Panc1 (cell line): Measurements from ENCODE around the gene MINDY4. TPM values are rescaled to one million over a fixed set of nuclear protein-coding genes. Genes with fewer than 3 reads are reported as not detected.

Source experiments
- ATAC-seq: fragments of 200-7000 bp; cut with Tn5 transposase; 2 replicates; pipeline ENCODE4 v1.9.1; 2020; ENCODE audit warnings: mild to moderate bottlenecking, moderate library complexity
- BruUV-seq: library from RNA; stranded (reverse); fragments of 400-500 nt; replicated peaks from 2 replicates; lab custom pipeline; 2021; lab: Mats Ljungman, UMichigan
- CTCF ChIA-PET: fragments of 300-600 bp; sonication (Branson Sonifier 250); formaldehyde crosslinking; loops from one replicate; lab custom pipeline; 2022; ENCODE audit warnings: antibody characterized with exemption; lab: Charles Lee
- POLR2A ChIA-PET: fragments of 300-600 bp; sonication (Branson Sonifier 250); formaldehyde crosslinking; loops from one replicate; lab custom pipeline; 2022; ENCODE audit warnings: antibody characterized with exemption; lab: Charles Lee
- DNase-seq: peaks from one replicate; pipeline ENCODE4 v3.0.0-alpha.2; 2010; ENCODE audit warnings: low read depth, low spot score
- H3K27ac ChIP-seq: 2 replicates; pipeline ENCODE4 v1.5.1; 2011; ENCODE audit warnings: mild to moderate bottlenecking, low read length, inconsistent platforms
- H3K27me3 ChIP-seq: fragments of 200-500 bp; sonication (Bioruptor generic); 2 replicates; pipeline ENCODE4 v1.6.0; 2014; ENCODE audit warnings: low read length, inconsistent platforms; ENCODE audit not compliant: control insufficient read depth, insufficient read depth
- H3K36me3 ChIP-seq: fragments of 200-500 bp; sonication (Bioruptor generic); 2 replicates; pipeline ENCODE4 v1.5.1; 2014; ENCODE audit warnings: inconsistent platforms, mild to moderate bottlenecking, low read length, moderate library complexity; ENCODE audit not compliant: control insufficient read depth, insufficient read depth
- H3K4me1 ChIP-seq: 2 replicates; pipeline ENCODE4 v1.5.1; 2011; ENCODE audit warnings: inconsistent platforms, mild to moderate bottlenecking, low read length, moderate library complexity; ENCODE audit not compliant: control insufficient read depth, insufficient read depth
- H3K4me3 ChIP-seq, 2 experiments: 2 replicates each; pipeline ENCODE4 v1.5.1; 2011 to 2012; ENCODE audit warnings: low read depth in 2 of 2, low read length in 2 of 2, mild to moderate bottlenecking in 2 of 2, inconsistent platforms in 1 of 2, moderate library complexity in 1 of 2
- H3K9me3 ChIP-seq: fragments of 200-500 bp; sonication (Bioruptor generic); 2 replicates; pipeline ENCODE4 v1.5.1; 2014; ENCODE audit warnings: low read depth, mild to moderate bottlenecking, inconsistent platforms, low read length, moderate library complexity; ENCODE audit not compliant: control insufficient read depth, insufficient read depth
- POLR2AphosphoS5 ChIP-seq: IDR thresholded peaks from 2 replicates; pipeline ENCODE4 v1.6.1; 2012; ENCODE audit warnings: mild to moderate bottlenecking, low read depth, low read length, moderate library complexity
- SIN3A ChIP-seq: IDR thresholded peaks from 2 replicates; pipeline ENCODE4 v1.6.1; 2012; ENCODE audit warnings: low read depth, mild to moderate bottlenecking, low read length, moderate library complexity, borderline replicate concordance; ENCODE audit not compliant: insufficient read depth
- TCF7L2 ChIP-seq: IDR thresholded peaks from 2 replicates; pipeline ENCODE4 v1.6.1; 2011; ENCODE audit warnings: mild to moderate bottlenecking, low read depth, low read length, inconsistent platforms
- in situ Hi-C: cut with HindIII; loops from 2 replicates; pipeline ENCODE4 v1.10.0; 2016; ENCODE audit warnings: low sequenced_read_pairs, low pct_unique_long_range_greater_than_20kb
- intact Hi-C: fragments of 100-400 bp; cut with micrococcal nuclease; formaldehyde crosslinking; loops from one replicate; pipeline ENCODE4 v1.10.0; 2022; ENCODE audit not compliant: unreplicated experiment
- total RNA-seq: library from RNA; stranded (reverse); gene quantifications from one replicate; pipeline ENCODE4 v1.2.1, GENCODE V29; 2021; ENCODE audit not compliant: unreplicated experiment
- TF ChIP-seq, protein P1 (sequence below), 2 experiments: IDR thresholded peaks; 2 replicates each; pipeline ENCODE4 v1.6.1; 2011 to 2012; ENCODE audit warnings: low read depth in 2 of 2, control low read depth in 1 of 2, low read length in 1 of 2, mild to moderate bottlenecking in 1 of 2, moderate library complexity in 1 of 2; ENCODE audit not compliant: insufficient read depth in 1 of 2
- TF ChIP-seq, protein P2 (sequence below): fragments of 450-650 bp; IDR thresholded peaks from 2 replicates; pipeline ENCODE4 v1.5.1; 2017; ENCODE audit warnings: mild to moderate bottlenecking

The MINDY4 gene
- total RNA-seq, 1 experiment from 2014 or later, result 6.2 TPM

DNA sequence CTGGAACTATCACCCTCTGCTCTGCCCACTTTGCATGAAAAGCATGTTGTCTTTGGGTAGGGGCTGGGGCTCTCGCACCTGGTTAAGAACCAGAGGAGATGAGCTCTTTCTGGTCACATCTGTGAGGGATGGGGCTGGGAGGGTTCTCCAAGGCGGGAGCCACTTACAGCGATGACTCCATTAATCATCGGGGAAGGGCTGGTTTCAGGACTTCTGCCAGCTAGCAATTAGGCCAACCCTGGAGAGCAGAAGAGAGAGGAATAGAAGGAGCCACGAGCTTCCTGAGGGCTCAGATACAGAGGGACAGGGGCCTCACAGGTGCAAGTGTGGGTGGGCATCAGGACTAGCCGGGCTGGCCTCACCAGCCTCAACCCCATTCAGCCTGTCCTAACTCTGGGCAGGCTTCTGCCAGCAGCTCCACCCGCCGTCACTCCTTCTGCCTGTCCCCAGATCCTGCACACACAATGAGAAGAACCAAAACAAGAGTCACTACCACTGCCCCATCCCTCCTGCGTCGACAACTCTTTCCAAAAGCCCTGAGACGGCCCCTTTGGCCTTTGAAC, 148.9 kb downstream of the MINDY4 start:
- DNase-seq, result no peak
- ATAC-seq, result no peak
- no TSS peak for BruUV-seq

DNA sequence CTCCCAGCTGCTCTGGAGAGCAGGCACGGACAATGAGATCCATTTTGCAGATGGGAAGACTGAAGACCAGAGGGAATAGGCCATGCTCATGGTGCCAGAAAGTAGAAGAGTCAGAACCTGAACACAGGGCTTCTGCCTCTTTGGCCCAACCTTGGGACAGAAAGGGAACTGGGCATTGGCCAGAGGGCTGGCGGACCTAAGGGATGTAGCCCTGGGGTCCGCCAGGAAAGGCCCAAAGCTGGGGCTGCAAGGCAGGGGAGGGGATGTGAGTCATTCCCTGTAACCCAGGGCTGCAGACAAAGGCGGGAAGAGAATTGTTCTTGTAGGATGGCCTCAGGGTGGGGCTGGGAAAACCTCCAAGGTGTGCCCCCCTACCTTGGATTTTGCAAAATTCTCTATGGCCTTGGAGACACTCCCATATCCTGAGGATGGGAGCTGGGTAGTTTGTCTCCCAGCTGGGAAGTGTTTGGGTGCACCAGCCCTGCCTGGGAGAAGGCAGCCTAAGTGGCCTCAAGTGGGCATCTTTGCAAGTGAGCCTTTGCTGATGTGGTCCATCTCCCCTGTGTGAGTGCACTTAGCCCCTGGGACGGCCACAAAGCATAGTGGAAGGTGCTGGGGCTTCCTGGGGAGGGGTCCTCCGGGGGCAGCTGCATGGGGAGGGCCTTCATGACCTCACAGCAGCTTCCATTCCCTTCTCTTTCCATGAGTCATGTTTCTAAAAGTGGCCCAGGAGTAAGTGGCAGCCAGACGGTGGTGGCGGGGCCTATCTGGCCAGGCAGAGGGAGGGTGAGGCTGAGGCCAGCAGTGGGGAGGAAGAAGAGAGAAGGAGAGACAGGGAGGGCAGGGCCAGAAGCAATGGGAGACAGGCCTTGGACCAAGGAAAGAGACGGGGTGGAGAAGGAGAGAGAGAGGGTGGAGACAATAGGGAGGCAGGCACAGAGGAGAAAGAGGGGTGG, 149.6 kb downstream of the MINDY4 start:
- H3K4me1 ChIP-seq, result no peaks in the 10 kb centered on the region
- H3K27ac ChIP-seq, result no peak overlapping the region
- in situ Hi-C loops (no loop called here), intact Hi-C loops (no loop called here)
- ChIA-PET POLR2A (no interaction called here), CTCF (no interaction called here)
- H3K27me3 ChIP-seq, result no peaks in the 10 kb centered on the region
- BruUV-seq, result no TSS peak
- DNase-seq (no peak), ATAC-seq (0 out of 2 replicates have a peak, but pooled peaks have one; percentile 31)
- TF ChIP-seq TCF7L2 (no peak), POLR2AphosphoS5 (no peak), SIN3A (no peak)
- TF ChIP-seq, protein P1, sequence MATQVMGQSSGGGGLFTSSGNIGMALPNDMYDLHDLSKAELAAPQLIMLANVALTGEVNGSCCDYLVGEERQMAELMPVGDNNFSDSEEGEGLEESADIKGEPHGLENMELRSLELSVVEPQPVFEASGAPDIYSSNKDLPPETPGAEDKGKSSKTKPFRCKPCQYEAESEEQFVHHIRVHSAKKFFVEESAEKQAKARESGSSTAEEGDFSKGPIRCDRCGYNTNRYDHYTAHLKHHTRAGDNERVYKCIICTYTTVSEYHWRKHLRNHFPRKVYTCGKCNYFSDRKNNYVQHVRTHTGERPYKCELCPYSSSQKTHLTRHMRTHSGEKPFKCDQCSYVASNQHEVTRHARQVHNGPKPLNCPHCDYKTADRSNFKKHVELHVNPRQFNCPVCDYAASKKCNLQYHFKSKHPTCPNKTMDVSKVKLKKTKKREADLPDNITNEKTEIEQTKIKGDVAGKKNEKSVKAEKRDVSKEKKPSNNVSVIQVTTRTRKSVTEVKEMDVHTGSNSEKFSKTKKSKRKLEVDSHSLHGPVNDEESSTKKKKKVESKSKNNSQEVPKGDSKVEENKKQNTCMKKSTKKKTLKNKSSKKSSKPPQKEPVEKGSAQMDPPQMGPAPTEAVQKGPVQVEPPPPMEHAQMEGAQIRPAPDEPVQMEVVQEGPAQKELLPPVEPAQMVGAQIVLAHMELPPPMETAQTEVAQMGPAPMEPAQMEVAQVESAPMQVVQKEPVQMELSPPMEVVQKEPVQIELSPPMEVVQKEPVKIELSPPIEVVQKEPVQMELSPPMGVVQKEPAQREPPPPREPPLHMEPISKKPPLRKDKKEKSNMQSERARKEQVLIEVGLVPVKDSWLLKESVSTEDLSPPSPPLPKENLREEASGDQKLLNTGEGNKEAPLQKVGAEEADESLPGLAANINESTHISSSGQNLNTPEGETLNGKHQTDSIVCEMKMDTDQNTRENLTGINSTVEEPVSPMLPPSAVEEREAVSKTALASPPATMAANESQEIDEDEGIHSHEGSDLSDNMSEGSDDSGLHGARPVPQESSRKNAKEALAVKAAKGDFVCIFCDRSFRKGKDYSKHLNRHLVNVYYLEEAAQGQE (IDR thresholded peaks at IDR 0.05; ENCODE audit: insufficient read depth in 1 of 2, low read depth in 2 of 2, low read length in 1 of 2), result no peak
- TF ChIP-seq, protein P2, sequence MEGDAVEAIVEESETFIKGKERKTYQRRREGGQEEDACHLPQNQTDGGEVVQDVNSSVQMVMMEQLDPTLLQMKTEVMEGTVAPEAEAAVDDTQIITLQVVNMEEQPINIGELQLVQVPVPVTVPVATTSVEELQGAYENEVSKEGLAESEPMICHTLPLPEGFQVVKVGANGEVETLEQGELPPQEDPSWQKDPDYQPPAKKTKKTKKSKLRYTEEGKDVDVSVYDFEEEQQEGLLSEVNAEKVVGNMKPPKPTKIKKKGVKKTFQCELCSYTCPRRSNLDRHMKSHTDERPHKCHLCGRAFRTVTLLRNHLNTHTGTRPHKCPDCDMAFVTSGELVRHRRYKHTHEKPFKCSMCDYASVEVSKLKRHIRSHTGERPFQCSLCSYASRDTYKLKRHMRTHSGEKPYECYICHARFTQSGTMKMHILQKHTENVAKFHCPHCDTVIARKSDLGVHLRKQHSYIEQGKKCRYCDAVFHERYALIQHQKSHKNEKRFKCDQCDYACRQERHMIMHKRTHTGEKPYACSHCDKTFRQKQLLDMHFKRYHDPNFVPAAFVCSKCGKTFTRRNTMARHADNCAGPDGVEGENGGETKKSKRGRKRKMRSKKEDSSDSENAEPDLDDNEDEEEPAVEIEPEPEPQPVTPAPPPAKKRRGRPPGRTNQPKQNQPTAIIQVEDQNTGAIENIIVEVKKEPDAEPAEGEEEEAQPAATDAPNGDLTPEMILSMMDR, result no peak
- no peak overlapping the region for H3K4me3 ChIP-seq
- no peaks in the 10 kb centered on the region for H3K36me3 ChIP-seq
- no peaks in the 10 kb centered on the region for H3K9me3 ChIP-seq

More for the DNA sequence above, 148.9 kb downstream of the MINDY4 start:
- in situ Hi-C loops, result no loop called here
- ChIA-PET POLR2A (no interaction called here), CTCF (no interaction called here)
- H3K4me1 ChIP-seq, result no peaks in the 10 kb centered on the region
- intact Hi-C loops, result no loop called here
- H3K9me3 ChIP-seq, result no peaks in the 10 kb centered on the region
- no peaks in the 10 kb centered on the region for H3K27me3 ChIP-seq
- TF ChIP-seq, protein P2, result no peak
- TF ChIP-seq, protein P1 (IDR thresholded peaks at IDR 0.05; ENCODE audit: insufficient read depth in 1 of 2, low read depth in 2 of 2, low read length in 1 of 2), result no peak
- no peak for TF ChIP-seq SIN3A
- H3K36me3 ChIP-seq, result no peaks in the 10 kb centered on the region
- no peak overlapping the region for H3K27ac ChIP-seq
- no peak overlapping the region for H3K4me3 ChIP-seq
